HG02798 (cell line): Measurements from ENCODE around the gene PCDHGA6.
"Not testable (repeated sequence)": the region's sequence is repeated elsewhere in the genome, so short reads cannot be mapped to it uniquely, and the experiment has no call there.

Source experiments
- ATAC-seq: cut with Tn5 transposase; IDR thresholded peaks from one replicate; pipeline ENCODE4 v1.9.1; 2021; ENCODE audit warnings: mild to moderate bottlenecking; ENCODE audit not compliant: unreplicated experiment, poor library complexity

Gene PCDHGA6

GRCh38 chr5:141415275-141415618 lies 41.6 kb downstream of the PCDHGA6 start:
- not testable (repeated sequence) for ATAC-seq

DNA sequence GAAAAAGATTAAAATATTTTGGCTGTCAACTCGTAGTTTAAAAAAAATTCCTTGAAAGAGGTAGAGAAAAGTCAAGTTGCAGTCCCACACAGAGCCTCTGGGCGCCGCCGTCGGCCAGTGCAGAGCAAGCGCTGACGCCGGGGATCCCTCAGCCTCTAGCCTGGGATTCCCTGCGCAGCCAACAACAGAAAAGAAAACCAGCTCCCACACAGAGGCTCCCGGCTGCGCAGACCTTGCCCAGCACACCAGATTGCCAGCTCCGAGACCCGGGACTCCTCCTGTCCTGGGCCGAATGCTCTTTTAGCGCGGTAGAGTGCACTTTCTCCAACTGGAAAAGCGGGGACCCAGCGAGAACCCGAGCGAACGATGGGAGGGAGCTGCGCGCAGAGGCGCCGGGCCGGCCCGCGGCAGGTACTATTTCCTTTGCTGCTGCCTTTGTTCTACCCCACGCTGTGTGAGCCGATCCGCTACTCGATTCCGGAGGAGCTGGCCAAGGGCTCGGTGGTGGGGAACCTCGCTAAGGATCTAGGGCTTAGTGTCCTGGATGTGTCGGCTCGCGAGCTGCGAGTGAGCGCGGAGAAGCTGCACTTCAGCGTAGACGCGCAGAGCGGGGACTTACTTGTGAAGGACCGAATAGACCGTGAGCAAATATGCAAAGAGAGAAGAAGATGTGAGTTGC lies 43.9 kb downstream of the PCDHGA6 start, which contains the start of gene PCDHGB7:
PCDHGB7 (plus strand) TSS at position 184 of the 679 bp plus-strand sequence; CDS start at position 367, 183 bp downstream.
- ATAC-seq = peak; percentile 80

GRCh38 chr5:141419074-141419880 lies 45.6 kb downstream of the PCDHGA6 start:
- no peak for ATAC-seq

DNA sequence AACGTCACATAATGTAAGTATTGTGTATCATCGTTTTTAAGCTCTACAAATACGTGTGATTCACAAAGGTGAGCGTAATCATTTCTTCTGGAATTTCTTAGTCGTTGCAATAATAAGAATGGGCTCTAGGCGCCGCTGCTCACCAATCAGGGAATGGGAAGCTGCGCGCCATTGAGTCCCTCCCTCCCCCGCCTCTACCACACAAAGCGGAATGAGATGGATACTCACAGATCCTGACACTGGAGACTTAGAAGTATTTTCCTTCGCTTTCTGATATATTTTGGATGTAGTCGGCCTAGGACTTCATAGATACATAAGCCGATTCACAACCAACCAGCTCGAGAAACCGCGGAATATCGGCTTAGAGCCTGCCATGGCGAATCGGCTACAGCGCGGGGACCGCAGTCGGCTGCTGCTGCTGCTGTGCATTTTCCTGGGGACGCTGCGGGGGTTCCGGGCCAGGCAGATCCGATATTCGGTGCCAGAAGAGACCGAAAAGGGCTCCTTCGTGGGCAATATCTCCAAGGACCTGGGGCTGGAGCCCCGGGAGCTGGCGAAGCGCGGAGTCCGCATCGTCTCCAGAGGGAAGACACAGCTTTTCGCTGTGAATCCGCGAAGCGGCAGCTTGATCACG lies 47.3 kb downstream of the PCDHGA6 start, which contains the start of gene PCDHGA11:
PCDHGA11 (plus strand) TSS at position 197 of the 634 bp plus-strand sequence; CDS start at position 374, 177 bp downstream.
- ATAC-seq = peak; percentile 56

DNA sequence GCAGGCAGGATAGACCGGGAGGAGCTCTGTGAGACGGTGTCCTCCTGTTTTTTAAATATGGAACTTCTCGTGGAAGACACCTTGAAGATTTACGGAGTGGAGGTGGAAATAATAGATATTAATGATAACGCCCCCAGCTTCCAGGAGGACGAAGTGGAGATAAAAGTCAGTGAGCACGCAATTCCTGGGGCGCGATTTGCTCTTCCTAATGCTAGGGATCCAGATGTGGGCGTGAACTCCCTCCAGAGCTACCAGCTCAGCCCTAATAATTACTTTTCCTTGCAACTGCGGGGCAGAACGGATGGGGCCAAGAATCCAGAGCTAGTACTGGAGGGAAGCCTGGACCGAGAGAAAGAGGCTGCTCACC lies 47.8 kb downstream of the PCDHGA6 start:
- no peak for ATAC-seq

DNA sequence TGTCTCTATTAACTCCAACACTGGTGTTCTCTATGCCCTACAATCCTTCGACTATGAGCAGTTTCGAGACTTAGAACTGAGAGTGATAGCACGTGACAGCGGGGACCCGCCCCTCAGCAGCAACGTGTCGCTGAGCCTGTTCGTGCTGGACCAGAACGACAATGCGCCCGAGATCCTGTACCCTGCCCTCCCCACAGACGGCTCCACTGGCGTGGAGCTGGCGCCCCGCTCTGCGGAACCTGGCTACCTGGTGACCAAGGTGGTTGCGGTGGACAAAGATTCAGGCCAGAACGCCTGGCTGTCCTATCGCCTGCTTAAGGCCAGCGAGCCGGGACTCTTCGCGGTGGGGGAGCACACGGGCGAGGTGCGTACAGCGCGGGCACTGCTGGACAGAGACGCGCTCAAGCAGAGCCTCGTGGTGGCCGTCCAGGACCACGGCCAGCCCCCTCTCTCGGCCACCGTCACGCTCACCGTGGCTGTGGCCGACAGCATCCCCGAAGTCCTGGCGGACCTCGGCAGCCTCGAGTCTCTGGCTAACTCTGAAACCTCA lies 49.1 kb downstream of the PCDHGA6 start:
- ATAC-seq = no peak

DNA sequence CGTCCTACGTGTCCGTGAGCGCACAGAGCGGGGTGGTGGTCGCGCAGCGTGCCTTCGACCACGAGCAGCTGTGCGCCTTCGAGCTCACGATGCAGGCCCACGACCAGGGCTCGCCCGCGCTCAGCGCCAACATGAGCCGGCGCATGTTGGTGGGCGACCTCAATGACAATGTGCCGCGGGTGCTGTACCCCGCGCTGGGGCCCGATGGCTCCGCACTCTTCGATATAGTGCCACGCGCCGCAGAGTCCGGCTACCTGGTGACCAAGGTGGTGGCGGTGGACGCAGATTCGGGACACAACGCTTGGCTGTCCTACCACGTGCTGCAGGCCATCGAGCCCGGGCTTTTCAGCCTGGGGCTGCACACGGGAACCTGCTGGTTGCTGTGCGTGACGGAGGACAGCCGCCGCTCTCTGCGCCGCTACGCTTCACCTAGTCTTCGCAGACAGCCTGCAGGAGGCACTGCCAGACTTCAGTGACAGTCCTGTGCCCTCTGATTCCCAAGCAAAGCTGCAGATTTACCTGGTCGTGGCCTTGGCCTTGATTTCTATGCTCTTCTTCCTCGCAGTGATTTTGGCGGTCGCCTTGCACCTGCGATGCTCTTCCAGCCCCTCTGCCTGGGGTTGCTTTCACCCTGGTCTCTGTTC lies 54.2 kb downstream of the PCDHGA6 start:
- no peak for ATAC-seq
